Measurements from ENCODE around the gene SLIT3.

The SLIT3 gene

GRCh38 chr5:168707716-168708695, 592.9 kb downstream of the SLIT3 start:
- DNase-seq (ENCODE audit: low read depth) = no peak
- no peak overlapping the region for H3K4me3 ChIP-seq (ENCODE audit: low read depth, low read length)
- TF ChIP-seq CTCF (IDR thresholded peaks at IDR 0.05; ENCODE audit: low read depth, low read length, missing control alignments) = no peak

- TF ChIP-seq CTCF (IDR thresholded peaks at IDR 0.05; ENCODE audit: low read depth, low read length, missing control alignments) = peak; percentile 60
- H3K4me3 ChIP-seq (ENCODE audit: low read depth, low read length) = no peak overlapping the region
- DNase-seq (ENCODE audit: low read depth) = no peak
These were observed 594.3 kb downstream of the SLIT3 start for GRCh38 chr5:168706655-168707069.

- no peak overlapping the region for H3K4me3 ChIP-seq (ENCODE audit: low read depth, low read length)
- TF ChIP-seq CTCF (IDR thresholded peaks at IDR 0.05; ENCODE audit: low read depth, low read length, missing control alignments) = no peak
- no peak for DNase-seq (ENCODE audit: low read depth)
These were observed 595.6 kb downstream of the SLIT3 start for GRCh38 chr5:168705321-168705720.

GRCh38 chr5:168702511-168702910, 598.4 kb downstream of the SLIT3 start:
- H3K4me3 ChIP-seq (ENCODE audit: low read depth, low read length) = no peak overlapping the region
- TF ChIP-seq CTCF (IDR thresholded peaks at IDR 0.05; ENCODE audit: low read depth, low read length, missing control alignments) = no peak
- DNase-seq (ENCODE audit: low read depth) = no peak

- H3K4me3 ChIP-seq (ENCODE audit: low read depth, low read length) = no peak overlapping the region
- DNase-seq (ENCODE audit: low read depth) = no peak
- no peak for TF ChIP-seq CTCF (IDR thresholded peaks at IDR 0.05; ENCODE audit: low read depth, low read length, missing control alignments)
These were observed 599.3 kb downstream of the SLIT3 start for GRCh38 chr5:168701641-168702040.

- DNase-seq (ENCODE audit: low read depth) = no peak
- no peak overlapping the region for H3K4me3 ChIP-seq (ENCODE audit: low read depth, low read length)
- TF ChIP-seq CTCF (IDR thresholded peaks at IDR 0.05; ENCODE audit: low read depth, low read length, missing control alignments) = no peak
These were observed 601.9 kb downstream of the SLIT3 start for GRCh38 chr5:168699002-168699401.
